Adrenal gland (tissue), 12 donors: Measurements from ENCODE around the gene PPP1R9B. TPM values are rescaled to one million over a fixed set of nuclear protein-coding genes. Genes with fewer than 3 reads are reported as not detected.

ENCODE experiments used
- DNase-seq, 7 donors: peaks; one replicate each; pipeline ENCODE4 v3.0.0-alpha.2; 2019 to 2020
- H3K27ac ChIP-seq, 5 donors: fragments of 200-600 bp; sonication (generic) in 4 of 5; 1 replicate in 3 of 5; 2 replicates in 2 of 5; pipeline versions ENCODE4 v1.5.1 to v1.8.0; 2016 to 2020; ENCODE audit warnings: mild to moderate bottlenecking in 1 of 5
- H3K27me3 ChIP-seq: fragments of 200-600 bp; 2 replicates; pipeline ENCODE4 v1.8.0; 2021
- H3K36me3 ChIP-seq, 2 donors: fragments of 200-600 bp; replicated peaks in 1 of 2; 1 replicate in 1 of 2; 2 replicates in 1 of 2; pipeline versions ENCODE4 v1.5.1 to v1.8.0; 2018 to 2022
- H3K4me1 ChIP-seq, 2 donors: fragments of 200-600 bp; replicated peaks in 1 of 2; 1 replicate in 1 of 2; 2 replicates in 1 of 2; pipeline versions ENCODE4 v1.5.1 to v1.8.0; 2018 to 2021
- H3K4me3 ChIP-seq, 4 donors: fragments of 200-600 bp; sonication (generic) in 3 of 4; one replicate each; pipeline ENCODE4 v1.5.1; 2016 to 2018
- H3K9me3 ChIP-seq, 3 donors: fragments of 200-600 bp; sonication (generic) in 1 of 3; replicated peaks in 1 of 3; 1 replicate in 2 of 3; 2 replicates in 1 of 3; pipeline versions ENCODE4 v1.5.1 to v1.8.0; 2016 to 2021
- POLR2A ChIP-seq, 2 donors: fragments of 450-650 bp; IDR thresholded peaks; one replicate each; pipeline ENCODE4 v1.6.1; 2017; ENCODE audit warnings: antibody characterized with exemption in 2 of 2, mild to moderate bottlenecking in 2 of 2, moderate library complexity in 1 of 2
- WGBS, 4 donors: extraction: QIAGEN DNeasy Blood & Tissue Kit in 2 of 4; methylation state at CpG; one replicate each; pipeline versions ENCODE4 v1.1.5 to v1.1.7; 2013 to 2017; 5-methylcytosine and 5-hydroxymethylcytosine counted together
- intact Hi-C, 2 donors: fragments of 100-400 bp; cut with DNase I; formaldehyde crosslinking; loops; one replicate each; pipeline versions ENCODE4 v1.14.1 to v1.15.0; 2022 to 2023
- polyA plus RNA-seq, 3 donors: library from polyadenylated mRNA; stranded (reverse); fragments of 200-250 nt in 2 of 3; fragments of 350-450 nt in 1 of 3; fragmentation: Illumina TruSeq in 1 of 3; extraction: RNeasy Lipid Tissue Mini Kit (QIAGEN cat#74804) in 1 of 3; gene quantifications; one replicate each; pipeline ENCODE4 v1.2.3, GENCODE V29; 2013 to 2014
- total RNA-seq, 9 donors: library from RNA; depleted of rRNA in 4 of 9; stranded (reverse); fragments of >200 nt in 4 of 9; fragments of 120-200 nt in 1 of 9; fragmentation: NEBNext Ultra II Directional in 1 of 9; extraction: Animal tissue kit (Norgen Biotek cat#: 25700) in 1 of 9; gene quantifications; one replicate each; pipeline versions ENCODE4 v1.1.0 to v1.2.4, GENCODE V29; 2013 to 2023
- TF ChIP-seq, protein P1 (sequence below), 6 experiments: fragments of 450-650 bp in 4 of 6; fragments of 200-600 bp in 2 of 6; sonication (generic) in 1 of 6; IDR thresholded peaks; 1 replicate in 5 of 6; 2 replicates in 1 of 6; pipeline versions ENCODE4 v1.5.1 to v1.8.0; 2016 to 2021; ENCODE audit warnings: antibody characterized with exemption in 6 of 6, mild to moderate bottlenecking in 2 of 6, moderate library complexity in 1 of 6
- donor health status: healthy with polysubstance abuse.
- donor health status: Bipolar disorder and iron deficiency.
- donor health status: DM: yes; HTN: yes; CAD: no.
- donor health status: DM: no; HTN: no; CAD: no.
- donor health status: DM: no; HTN: no; CAD: no.
- donor health status: DM: yes; HTN: yes; CAD: no.

PPP1R9B gene
- total and polyA plus RNA-seq, 12 donors, result 21.8 to 128 (median 52.1) TPM

DNA sequence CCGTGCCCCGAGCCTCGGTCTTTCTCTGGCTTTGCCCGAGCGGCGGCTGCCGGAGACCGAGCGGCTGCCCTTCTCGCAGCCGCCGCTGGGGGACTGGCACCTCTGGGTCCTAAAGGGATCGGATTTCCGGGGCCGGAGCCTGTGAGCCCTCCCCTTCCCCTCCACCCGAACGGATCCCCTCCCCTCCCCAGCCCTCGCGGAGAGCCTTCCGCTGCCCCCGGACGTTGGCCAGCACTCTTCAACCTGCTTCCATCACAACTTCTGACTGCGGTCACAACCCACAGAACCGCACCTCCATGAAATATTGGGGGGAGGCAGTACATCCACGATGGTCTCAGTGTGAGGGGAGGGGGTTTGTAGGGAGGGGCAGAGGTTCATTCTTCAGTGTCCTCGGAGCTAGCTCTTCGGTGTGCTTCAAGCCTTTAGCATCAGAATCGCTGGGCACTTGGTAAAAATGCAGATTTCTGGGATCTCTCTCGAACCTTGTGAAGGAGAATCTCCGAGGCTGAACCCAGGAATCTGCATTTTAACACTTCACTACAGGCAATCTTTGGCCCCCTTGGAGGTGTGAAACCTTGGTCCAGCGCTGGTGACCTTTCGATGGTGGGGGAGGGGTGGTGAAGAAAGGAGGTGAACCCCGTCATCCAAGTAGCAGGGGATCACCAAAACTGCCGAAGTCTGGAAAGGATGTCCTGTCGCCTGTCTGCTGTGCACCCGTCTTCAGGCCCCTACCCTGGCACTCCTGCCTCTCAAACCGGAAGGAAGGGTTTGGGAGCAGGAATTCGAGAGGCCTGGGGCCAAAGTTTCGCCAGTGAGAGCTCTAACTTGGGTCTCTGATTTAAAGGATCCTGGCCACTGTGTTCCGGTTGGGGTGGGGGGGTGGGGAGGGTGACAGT is 812 bp upstream of the PPP1R9B start:
- intact Hi-C loops, result no loop called here
- Histone ChIP-seq H3K4me3 (peak overlapping the region in 3 of 4 donors; percentile 2 to 92 (median 60)), H3K9me3 (no peaks in the 10 kb centered on the region), H3K27ac (peak overlapping the region; percentile 49 to 94 (median 89)), H3K36me3 (no peaks in the 10 kb centered on the region), H3K4me1 (peaks cover 73 to 74% of the 10 kb centered on the region in 2 donors), H3K27me3 (no peaks in the 10 kb centered on the region)
- WGBS, 4 donors, result 0 to 2% (median 1%) methylated on average over 10 to 40 of the region's 40 CpGs
- peak in 1 of 2 donors; percentile 38 for TF ChIP-seq POLR2A (IDR thresholded peaks at IDR 0.05)
- TF ChIP-seq, protein P1, sequence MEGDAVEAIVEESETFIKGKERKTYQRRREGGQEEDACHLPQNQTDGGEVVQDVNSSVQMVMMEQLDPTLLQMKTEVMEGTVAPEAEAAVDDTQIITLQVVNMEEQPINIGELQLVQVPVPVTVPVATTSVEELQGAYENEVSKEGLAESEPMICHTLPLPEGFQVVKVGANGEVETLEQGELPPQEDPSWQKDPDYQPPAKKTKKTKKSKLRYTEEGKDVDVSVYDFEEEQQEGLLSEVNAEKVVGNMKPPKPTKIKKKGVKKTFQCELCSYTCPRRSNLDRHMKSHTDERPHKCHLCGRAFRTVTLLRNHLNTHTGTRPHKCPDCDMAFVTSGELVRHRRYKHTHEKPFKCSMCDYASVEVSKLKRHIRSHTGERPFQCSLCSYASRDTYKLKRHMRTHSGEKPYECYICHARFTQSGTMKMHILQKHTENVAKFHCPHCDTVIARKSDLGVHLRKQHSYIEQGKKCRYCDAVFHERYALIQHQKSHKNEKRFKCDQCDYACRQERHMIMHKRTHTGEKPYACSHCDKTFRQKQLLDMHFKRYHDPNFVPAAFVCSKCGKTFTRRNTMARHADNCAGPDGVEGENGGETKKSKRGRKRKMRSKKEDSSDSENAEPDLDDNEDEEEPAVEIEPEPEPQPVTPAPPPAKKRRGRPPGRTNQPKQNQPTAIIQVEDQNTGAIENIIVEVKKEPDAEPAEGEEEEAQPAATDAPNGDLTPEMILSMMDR (IDR thresholded peaks at IDR 0.05), result peak; percentile 43 to 86 (median 63)
- peak; percentile 88 to 92 (median 91) for DNase-seq

DNA sequence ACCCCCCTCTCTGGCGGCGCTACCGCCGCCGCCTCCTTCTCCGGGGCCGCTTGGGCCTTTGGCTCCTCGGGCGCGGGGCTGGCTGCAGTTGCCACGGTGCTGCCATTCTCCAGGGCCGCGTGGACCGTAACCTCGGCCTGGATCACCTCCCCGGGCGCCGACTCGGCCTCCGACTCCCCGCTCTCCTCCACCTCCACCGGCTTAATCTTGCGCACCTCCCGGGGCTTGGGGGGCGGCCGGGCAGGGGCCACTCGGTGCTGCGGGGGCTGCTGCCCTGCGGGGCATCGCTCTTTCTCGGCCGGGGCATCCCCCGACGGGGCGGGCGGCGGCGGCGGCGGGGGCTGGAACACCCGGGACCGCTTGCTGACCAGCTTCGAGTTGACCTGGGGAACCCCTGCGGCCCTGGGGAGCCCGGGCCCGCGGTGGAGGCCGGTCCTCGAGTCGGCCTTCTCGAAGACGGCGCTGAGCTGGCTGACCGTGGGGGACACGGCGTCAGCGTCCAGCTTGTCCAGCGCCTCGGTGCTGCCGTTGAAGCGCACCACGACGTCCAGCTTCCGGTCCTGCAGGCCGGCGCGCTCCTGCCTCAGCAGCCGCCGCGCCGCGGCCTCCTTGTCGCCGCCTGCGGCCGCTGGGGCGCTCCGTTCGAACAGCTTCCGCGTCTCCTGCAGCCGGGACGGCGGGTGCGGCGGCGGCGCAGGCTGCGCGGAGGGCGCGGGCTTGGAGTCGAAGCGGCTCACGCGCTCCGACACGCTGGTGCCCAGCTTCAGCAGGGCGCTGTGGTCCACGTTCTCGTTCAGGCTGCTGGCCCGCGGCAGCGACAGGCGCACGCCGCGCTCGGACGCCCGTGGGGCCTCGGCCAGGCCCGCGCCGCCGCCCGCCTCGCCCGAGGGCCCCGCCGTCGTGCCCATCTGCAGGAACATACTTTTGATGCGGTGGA is 792 bp downstream of the PPP1R9B start:
- Histone ChIP-seq H3K4me1 (peaks cover 73 to 80% of the 10 kb centered on the region in 2 donors), H3K27me3 (no peaks in the 10 kb centered on the region), H3K4me3 (peak overlapping the region; percentile 23 to 92 (median 64)), H3K36me3 (peaks cover 0 to 6% of the 10 kb centered on the region in 2 donors), H3K27ac (peak overlapping the region; percentile 22 to 94 (median 89)), H3K9me3 (no peaks in the 10 kb centered on the region)
- DNase-seq, result peak in 5 of 7 donors; percentile 53 to 78 (median 70)
- peak in 1 of 2 donors; percentile 64 for TF ChIP-seq POLR2A (IDR thresholded peaks at IDR 0.05)
- TF ChIP-seq, protein P1 (IDR thresholded peaks at IDR 0.05), result peak in 2 of 6 experiments; percentile 13 to 46
- intact Hi-C loops, result loop anchor here in 1 of 2 donors (5.0 kb wide), 1 partner anchor 52 kb away; the partner anchor contains the start of gene PDK2
- WGBS, 4 donors, result 0 to 4% (median 1%) methylated on average over 18 to 123 of the region's 123 CpGs

DNA sequence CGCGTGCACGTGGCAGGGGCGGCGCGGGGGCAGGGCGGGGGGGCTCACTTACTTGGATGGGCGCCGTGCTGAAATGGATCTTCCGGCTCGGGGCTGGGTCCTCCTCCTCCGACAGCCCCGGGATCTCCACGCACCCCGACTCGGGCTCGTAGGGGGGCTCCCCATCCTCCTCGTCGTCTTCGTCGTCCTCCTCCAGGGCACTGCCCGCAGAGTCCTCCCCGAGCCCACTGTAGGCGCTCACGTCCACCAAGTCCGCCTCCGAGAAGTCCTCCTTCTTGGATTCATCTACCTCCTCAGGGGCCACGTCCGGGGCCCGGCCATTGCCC is 1.4 kb downstream of the PPP1R9B start:
- peak overlapping the region in 4 of 5 donors; percentile 84 to 94 (median 91) for H3K27ac ChIP-seq
- TF ChIP-seq POLR2A (IDR thresholded peaks at IDR 0.05), result no peak
- TF ChIP-seq, protein P1 (IDR thresholded peaks at IDR 0.05), result no peak
- intact Hi-C loops, result loop anchor here in 1 of 2 donors (5.0 kb wide), 1 partner anchor 52 kb away; the partner anchor contains the start of gene PDK2

More for the DNA sequence above, 1.4 kb downstream of the PPP1R9B start:
- H3K4me1 ChIP-seq, result peaks cover 66 to 77% of the 10 kb centered on the region in 2 donors
- 0 to 1% (median 0%) methylated on average over 13 to 30 of the region's 30 CpGs for WGBS, 4 donors
- peak overlapping the region in 3 of 4 donors; percentile 39 to 92 (median 60) for H3K4me3 ChIP-seq
- DNase-seq, result peak in 1 of 7 donors; percentile 46
- no peaks in the 10 kb centered on the region for H3K27me3 ChIP-seq
- H3K9me3 ChIP-seq, result no peaks in the 10 kb centered on the region
- H3K36me3 ChIP-seq, result peaks cover 0 to 13% of the 10 kb centered on the region in 2 donors
